Peyer's patch (tissue), 4 donors: Measurements from ENCODE around the gene NUDT1.

Experiments used
- POLR2A ChIP-seq, 2 donors: fragments of 450-650 bp; IDR thresholded peaks; one replicate each; pipeline ENCODE4 v1.5.1; 2017; ENCODE audit warnings: antibody characterized with exemption in 2 of 2, mild to moderate bottlenecking in 2 of 2, moderate library complexity in 2 of 2
- TF ChIP-seq, protein P1 (sequence below), 6 experiments: fragments of 450-650 bp in 4 of 6; fragments of 200-600 bp in 2 of 6; sonication (generic) in 1 of 6; IDR thresholded peaks; one replicate each; pipeline ENCODE4 v1.5.1; 2017 to 2019; ENCODE audit warnings: antibody characterized with exemption in 6 of 6, mild to moderate bottlenecking in 3 of 6, moderate library complexity in 1 of 6

DNA sequence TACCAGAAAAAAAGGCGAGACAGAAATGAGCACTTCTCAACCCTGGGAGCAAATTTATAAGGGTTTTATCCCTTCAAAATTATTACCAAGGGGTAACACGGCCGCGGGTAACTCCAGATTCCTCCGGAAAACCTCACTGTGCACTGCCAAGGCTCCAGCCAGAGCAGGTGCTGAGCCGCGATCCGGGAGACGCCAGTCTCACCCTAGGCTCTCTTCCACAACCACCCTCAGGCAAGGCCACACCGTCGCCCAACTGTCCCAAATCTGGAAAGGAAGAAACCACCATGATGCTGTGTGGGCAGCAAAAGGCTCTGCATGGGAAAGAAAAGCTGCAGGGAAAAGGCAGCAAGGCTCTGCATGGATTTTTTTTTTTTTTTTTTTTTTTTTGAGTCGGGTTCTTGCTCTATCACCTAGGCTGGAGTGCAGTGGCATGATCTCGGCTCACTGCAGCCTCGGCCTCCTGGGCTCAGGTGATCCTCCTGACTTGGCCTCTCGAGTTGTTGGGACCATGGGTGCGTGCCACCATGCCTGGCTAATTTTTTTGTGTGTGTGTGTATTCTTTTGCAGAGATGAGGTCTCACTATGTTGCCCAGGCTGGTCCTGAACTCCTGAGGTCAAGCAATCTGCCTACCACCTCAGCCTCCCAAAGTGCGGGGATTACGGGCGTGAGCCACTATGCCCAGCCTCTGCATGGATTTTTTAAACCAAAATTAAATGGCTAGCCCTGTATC lies 48.3 kb upstream of the NUDT1 start:
- TF ChIP-seq, protein P1, sequence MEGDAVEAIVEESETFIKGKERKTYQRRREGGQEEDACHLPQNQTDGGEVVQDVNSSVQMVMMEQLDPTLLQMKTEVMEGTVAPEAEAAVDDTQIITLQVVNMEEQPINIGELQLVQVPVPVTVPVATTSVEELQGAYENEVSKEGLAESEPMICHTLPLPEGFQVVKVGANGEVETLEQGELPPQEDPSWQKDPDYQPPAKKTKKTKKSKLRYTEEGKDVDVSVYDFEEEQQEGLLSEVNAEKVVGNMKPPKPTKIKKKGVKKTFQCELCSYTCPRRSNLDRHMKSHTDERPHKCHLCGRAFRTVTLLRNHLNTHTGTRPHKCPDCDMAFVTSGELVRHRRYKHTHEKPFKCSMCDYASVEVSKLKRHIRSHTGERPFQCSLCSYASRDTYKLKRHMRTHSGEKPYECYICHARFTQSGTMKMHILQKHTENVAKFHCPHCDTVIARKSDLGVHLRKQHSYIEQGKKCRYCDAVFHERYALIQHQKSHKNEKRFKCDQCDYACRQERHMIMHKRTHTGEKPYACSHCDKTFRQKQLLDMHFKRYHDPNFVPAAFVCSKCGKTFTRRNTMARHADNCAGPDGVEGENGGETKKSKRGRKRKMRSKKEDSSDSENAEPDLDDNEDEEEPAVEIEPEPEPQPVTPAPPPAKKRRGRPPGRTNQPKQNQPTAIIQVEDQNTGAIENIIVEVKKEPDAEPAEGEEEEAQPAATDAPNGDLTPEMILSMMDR (IDR thresholded peaks at IDR 0.05) = no peak
- TF ChIP-seq POLR2A (IDR thresholded peaks at IDR 0.05) = no peak
